CD4-positive, alpha-beta T cell treated with Interleukin-17A for 4 hours (primary cell): Measurements from ENCODE around the gene CDHR1.
"Not testable (repeated sequence)": the region's sequence is repeated elsewhere in the genome, so short reads cannot be mapped to it uniquely, and the experiment has no call there.

Source experiments
- DNase-seq: peaks from one replicate; pipeline ENCODE4 v3.0.0-alpha.2; 2020; ENCODE audit warnings: mixed read lengths

The CDHR1 gene

DNA sequence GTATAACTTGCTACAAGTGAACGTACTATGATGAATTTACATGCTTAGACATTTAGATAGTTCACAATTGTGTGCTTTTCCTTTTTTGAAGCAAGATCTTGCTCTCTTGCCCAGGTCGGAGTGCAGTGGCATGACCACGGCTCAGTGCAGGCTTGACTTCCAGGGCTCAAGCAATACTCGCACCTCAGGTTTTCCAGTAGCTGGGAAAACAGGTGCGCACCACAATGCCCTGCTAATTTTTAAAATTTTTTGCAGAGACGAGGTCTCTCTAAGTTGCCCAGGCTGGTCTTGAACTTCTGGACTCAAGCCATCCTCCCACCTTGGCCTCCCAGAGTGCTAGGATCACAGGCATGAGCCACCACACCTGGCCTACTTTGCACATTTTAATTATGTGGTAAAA is 18.9 kb upstream of the CDHR1 start:
- DNase-seq, result no peak

DNA sequence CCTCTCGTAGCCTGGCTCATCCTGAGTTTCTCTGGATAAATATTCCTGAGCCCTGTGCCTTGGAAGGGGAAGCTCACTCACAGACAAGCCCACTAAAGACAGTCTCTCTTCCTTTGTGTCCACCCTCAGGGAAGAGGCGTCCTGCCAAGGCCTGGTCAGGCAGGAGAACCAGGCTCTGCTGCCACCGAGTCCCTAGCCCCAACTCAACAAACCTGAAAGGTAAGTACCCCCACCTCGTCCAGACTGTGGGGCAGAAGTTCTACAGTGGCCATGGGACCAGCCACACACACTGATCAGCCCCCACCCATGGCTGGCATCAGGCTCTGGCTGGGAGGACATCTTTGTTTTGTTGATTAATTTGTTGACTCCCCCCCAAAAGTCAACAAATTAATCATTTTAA is 18.0 kb upstream of the CDHR1 start:
- no peak for DNase-seq

DNA sequence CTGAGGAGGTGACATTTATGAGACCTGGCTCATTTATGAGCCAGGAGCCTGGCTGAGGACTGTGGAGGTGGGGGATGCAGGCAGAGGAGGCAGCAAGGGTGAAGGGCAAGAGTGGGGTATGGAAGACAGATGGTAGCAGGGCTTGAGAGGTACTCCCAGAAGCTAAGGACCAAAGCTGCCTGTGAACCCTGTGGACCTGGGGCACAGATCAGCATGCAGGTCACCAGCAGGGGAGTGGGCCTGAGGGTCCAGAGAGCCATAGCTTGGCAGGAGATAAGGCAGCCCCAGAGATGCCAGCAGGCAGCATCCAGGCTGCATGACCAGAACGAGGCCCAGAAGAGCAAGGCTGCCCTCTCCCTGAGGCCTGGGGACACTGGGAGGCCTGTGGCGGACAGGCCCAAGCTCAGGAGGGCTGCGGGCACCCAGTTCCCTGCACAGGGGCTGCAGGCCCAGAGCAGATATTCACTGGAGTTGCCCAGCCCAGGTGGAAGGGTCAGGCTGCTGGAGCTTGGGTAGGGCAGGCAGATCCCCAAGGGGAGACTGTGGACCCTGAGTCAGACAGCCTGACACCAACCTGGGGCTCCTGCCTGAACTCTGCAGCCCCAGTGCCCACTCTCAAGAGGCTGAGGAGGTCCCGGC is 17.4 kb upstream of the CDHR1 start:
- DNase-seq, result no peak

DNA sequence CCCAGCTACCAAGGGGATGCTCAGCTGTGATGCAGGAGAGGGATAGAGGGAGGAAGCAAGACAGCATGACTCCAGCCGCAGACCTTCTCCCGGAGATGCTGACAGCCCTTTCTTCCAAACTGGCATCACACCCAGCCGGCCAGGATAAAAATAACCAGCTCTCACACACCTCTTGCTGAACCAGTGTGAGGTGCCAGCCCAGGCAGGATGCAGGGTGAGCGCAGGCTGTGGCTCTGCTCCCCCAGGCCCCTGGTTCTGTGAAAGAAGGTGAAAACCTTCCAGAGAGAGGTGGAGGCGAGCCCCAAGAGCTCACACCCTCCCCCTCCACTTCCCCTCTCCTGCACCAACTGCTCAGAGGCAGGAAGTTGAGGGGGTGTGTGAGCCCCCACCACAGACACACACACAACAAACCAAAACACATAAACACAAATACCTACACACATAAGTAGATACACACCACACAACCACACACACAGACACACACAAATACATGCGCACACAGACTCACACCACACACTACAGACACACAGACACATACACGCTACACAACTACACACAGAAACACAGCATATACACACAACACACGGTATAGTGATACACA is 16.7 kb upstream of the CDHR1 start:
- peak; percentile 62 for DNase-seq

DNA sequence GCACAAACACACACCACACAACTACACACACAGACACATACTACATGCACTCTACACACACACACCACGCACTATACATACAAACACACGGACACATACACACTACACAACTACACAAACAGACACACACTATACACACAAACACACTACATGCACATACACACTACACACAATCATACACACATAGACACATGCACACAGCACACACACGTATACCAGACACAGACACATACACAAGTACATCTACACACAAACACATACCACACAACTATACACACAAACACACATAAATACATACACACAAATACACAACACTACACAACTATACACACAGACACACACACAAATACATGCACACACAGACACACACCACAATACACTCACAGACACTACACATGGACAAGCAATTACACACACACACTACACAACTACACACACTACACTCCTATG is 16.2 kb upstream of the CDHR1 start:
- DNase-seq, result no peak

DNA sequence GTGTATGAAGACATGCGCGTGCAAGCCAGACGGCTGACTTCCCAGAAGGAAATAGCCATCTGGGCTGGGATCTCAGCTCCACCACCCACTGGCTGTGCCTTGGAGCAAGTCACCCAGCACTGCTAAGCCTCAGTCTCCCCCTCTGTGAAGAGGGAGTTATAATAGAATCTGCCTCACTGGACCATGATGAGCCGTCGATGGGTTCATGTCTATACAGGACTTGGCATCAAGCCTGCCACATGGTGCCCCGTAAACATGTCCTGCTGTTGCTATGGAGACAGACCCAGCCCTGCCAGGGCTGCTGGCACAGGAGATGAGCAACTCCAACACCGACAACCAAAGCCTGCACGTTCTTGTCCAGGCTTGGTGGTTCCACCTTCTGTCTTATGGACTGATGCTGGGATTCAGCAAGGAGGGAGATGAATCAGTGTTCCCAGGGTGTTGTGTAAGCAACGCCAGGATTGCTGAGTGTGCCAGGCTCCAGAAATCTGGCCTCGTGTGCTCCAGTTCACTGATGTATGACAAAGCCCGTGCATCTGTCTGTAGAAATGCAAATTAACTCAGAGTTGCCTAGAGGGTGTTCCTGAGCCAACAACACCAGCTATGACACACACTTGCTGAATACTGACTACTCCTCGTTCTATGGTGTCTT is 15.2 kb upstream of the CDHR1 start:
- peak; percentile 23 for DNase-seq

DNA sequence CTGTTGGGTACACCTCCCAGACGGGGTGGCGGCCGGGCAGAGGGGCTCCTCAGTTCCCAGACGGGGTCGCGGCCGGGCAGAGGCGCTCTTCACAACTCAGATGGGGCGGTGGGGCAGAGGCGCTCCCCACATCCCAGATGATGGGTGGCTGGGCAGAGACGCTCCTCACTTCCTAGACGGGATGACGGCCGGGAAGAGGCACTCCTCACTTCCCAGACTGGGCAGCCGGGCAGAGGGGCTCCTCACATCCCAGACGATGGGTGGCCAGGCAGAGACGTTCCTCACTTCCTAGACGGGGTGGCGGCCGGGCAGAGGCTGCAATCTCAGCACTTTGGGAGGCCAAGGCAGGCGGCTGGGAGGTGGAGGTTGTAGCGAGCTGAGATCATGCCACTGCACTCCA is 14.0 kb upstream of the CDHR1 start:
- DNase-seq, result not testable (repeated sequence)

DNA sequence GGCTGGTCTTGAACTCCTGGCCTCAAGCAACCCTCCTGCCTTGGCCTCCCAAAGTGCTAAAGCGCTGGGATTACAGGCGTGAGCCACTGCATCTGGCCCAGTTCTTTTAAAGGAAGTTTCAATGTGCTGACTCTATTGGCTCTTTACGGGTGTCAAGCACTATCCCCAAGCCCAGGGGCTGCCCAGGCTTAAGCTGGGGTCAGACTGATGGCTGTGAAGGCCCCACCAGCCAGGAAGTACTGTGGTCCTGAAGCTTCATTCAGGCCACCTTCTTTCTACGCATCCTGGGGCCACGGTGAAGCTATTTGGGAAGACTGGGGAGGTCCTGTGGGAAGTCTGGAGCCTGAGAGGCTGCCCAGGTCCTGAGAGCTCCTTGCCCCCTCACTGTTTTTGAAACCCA is 12.7 kb upstream of the CDHR1 start:
- DNase-seq, result no peak

DNA sequence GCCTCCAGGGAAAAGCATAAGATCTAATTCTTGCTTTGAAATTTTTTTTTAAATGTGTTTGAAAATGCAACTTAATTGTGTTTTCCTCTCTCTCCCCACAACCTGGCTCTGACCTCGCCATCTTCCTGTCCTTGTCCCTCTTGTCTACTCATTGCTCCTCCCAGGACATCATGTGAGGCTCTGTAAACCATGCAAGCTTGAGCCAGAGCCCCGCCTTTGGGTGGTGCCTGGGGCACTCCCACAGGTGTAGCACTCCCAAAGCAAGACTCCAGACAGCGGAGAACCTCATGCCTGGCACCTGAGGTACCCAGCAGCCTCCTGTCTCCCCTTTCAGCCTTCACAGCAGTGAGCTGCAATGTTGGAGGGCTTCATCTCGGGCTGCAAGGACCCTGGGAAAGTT is 9.8 kb upstream of the CDHR1 start:
- DNase-seq, result no peak

GRCh38 chr10:84185526-84186175 is 8.7 kb upstream of the CDHR1 start:
- DNase-seq, result no peak

- DNase-seq, result no peak
These were observed 5.5 kb upstream of the CDHR1 start for GRCh38 chr10:84188815-84189214.

- no peak for DNase-seq
These were observed 3.7 kb upstream of the CDHR1 start for GRCh38 chr10:84190621-84191020.

GRCh38 chr10:84191106-84191505 is 3.2 kb upstream of the CDHR1 start:
- DNase-seq, result peak; percentile 33

DNA sequence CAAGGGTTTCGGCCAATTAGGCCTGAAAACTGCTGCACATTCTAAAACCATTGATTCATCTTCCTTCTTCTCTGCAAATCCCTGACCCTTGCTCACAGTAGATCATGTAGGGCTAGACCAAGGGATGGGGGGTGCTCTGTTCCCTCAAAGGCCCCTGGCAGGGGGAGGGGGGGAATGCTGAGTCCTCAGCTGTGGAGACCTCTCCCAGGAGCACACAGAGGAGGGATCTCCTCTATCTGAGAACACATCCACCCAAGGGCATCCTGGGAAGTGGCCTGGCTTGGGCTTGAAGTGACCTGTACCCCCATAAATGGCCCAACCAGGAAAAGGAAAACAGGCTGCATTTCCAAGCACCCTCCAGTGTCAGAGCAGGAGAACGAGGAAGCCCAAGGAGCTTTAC is 1.0 kb upstream of the CDHR1 start:
- no peak for DNase-seq

- DNase-seq, result no peak
These were observed 402 bp upstream of the CDHR1 start for GRCh38 chr10:84193846-84194423.

DNA sequence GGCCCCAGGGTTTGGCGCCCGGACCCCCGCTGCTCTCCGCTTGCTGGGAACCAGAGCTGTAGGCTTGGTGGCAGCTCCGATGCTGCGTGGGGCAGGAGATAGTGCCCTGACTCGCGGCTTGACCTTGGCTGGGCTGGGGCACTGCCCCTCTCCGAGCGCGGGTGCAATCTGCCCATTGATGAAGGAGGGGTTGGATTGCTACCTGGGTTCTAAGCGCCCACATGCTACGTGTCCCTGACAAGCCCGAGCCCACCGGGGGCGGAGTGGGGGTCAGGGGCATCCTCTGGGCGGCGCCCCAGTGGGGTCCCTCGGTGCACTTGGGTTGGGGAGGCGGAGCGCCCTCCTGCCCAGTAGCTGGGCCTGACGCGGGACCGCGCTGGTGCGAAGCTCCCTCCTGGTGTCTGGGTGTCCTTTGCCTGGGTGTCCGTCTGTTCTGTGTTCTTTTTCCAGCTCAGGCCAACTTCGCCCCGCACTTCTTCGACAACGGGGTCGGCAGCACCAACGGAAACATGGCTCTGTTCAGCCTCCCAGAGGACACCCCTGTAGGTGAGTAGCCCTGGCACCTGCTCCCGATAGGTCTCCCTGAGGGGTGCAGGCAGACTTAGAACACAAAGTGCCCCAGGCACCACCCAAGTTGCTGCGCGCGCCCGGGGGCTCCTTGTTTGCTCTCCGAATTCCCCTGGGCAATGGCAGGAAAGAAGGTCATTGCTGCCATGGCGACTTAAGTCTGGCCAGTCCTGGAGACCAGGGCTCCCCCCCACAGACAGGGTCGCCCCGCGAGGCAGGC is 900 bp downstream of the CDHR1 start:
- no peak for DNase-seq

DNA sequence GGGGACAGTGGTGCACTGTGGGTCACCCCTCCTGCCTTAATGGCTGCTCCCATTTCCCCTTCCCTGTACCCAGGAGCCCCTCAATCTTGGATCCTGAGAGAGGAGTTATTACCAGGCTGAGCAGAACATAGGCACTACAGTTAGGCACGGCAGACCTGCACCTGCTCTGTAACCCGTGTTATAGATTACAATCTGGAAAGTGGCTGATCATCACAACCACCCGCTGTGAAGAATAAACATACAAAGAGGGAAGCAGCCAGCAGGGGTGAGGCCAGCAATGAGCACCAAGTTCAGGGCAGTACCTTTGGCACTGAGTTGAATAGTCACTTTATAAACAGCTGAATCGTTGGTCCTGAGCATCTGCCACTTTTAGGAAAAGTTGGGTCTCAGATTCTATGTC is 1.7 kb downstream of the CDHR1 start:
- no peak for DNase-seq

- DNase-seq, result no peak
These were observed 2.6 kb downstream of the CDHR1 start for GRCh38 chr10:84196941-84197340.

DNA sequence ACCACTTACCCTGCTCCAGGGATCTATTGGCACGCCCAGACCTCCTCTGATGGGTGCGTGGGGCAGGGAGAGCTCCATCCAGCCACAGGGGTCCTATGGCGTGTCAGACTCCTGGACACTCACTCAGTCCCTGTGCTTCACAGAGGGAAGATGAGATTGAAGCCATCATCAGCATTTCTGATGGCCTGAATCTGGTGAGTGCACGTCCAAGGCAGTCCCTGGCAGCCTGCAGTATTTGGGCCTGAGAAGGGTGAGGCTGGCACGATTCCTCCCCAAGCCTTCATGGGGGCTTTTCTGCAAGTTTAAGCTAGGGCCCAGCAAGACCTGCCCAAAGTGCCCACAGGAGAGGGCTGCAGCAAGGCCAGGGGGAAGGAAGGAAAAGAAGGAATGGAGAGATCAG is 3.3 kb downstream of the CDHR1 start:
- DNase-seq, result no peak

DNA sequence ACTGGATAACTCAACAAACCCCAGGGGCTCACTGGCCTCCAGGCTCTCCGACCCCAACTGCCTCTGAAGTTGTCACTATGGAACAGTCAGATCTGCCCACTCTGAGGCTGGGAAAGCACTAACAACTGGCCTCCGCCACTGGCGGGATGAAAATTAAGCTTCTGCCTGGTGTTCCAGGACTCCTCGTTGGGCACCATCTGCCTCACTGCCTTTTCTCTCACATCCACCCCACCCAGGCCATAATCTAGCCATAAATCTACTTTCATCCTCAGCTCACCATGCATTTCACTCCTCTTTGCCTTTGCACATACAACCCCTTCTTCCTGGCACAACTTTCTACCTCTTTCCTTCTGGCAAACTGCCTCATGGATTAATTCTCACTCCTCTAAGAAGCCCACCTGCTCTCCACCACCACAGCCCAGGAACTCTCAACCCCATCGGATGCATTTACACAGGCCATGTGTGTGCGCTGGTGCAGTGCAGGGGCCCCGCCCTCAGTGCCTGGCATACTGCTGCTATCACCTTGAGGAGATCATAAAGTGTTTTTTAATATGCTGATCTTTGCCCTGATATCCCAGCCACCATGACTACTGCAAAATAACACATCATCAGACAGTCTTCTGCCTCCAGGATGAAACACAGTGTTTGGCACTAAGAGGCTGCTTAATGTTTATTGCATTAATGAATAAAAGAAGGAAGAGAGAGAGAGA is 4.0 kb downstream of the CDHR1 start:
- DNase-seq, result no peak

DNA sequence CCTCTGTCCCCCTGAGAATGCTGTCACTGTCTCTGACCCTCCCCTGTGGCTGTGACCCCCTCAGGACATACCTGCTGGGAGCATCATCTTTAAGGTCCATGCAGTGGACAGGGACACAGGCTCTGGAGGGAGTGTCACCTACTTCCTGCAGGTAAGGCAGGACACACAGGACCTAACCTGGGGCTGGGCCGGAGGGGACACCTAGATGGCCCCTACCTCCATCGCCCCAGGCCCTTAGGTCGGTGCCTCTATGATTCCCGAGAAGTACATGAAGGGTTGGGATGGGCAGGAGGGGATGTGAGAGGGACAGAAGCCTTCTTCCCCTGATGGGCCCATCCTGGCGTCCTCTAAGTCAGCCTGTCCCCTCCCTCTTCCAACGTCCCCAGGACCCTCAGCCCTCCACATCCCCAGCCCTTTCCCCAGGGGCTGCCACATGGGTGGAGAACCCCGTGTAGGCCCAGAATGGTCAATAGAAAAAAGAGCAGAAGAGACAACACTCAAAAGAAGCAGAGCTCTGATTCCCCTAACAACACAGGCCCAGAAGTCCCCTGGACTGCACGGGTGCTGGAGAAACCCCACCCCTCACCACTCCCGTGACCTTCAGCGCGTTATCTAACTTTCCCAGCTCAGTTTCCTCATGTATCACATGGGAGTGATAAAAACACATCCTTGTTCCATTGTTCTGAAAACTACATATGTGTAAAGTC is 6.4 kb downstream of the CDHR1 start:
- no peak for DNase-seq

DNA sequence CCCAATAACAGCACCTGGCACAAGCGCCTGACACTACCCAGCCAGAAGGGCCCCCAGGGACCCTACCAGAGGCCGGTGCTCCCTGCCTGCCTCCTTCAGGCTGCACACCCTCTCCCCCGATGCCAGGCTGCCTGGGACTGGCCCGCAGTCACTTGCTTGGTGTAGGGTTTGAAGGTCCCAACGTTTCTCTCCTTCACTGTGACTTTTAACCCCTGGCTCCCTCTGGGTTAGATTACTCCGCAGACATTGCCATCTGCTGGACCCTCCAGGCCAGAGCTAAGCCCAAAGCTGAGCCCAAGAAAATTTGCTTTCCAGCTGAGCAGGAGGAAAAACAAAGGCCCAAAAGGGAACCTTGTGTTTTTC is 6.9 kb downstream of the CDHR1 start:
- DNase-seq, result no peak
